OCI-LY1 (cell line): ENCODE data around the gene MGAT5B.

Experiments used
- EZH2 ChIP-seq: fragments of 200-600 bp; sonication (generic), shearing (Covaris generic); IDR thresholded peaks from 2 replicates; pipeline ENCODE4 v1.8.0; 2017; ENCODE audit warnings: borderline replicate concordance, mixed run types, mild to moderate bottlenecking, antibody characterized with exemption, low read length, moderate library complexity, mixed read lengths
- TF ChIP-seq, protein P1 (sequence below): fragments of 200-600 bp; sonication (generic), shearing (Covaris generic); IDR thresholded peaks from 2 replicates; pipeline ENCODE4 v1.5.1; 2017; ENCODE audit warnings: mild to moderate bottlenecking, antibody characterized with exemption, low read length, moderate library complexity, mixed read lengths

DNA sequence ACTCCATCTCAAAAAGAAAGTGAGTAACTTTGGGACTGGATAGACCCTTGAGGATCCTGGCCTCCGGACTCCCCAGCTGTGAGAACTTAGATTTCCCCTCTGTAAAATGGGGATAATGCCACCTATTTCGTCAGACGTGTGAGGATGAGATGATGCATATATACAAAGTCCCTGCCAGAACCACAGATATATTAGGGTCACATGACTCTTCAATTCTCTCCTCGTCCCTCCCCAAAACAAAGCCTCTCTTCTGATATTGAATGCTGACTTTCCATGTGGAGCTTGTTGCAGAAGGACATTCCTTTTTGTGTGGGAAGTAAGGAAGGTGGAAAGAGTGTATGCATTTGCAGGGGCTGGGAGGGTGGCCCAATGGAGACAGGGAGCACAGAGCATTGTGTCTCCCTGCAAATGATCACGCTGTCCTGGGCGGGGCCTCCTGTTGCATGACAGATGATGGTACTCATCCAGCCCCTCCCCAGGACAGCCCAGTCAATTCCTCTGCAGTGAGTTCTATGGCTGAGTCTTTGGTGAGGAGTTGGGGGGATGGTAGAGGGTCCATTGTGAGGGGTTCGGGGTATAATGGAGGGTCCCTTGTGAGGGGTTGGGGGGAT, 35.1 kb upstream of the MGAT5B start:
- TF ChIP-seq, protein P1, sequence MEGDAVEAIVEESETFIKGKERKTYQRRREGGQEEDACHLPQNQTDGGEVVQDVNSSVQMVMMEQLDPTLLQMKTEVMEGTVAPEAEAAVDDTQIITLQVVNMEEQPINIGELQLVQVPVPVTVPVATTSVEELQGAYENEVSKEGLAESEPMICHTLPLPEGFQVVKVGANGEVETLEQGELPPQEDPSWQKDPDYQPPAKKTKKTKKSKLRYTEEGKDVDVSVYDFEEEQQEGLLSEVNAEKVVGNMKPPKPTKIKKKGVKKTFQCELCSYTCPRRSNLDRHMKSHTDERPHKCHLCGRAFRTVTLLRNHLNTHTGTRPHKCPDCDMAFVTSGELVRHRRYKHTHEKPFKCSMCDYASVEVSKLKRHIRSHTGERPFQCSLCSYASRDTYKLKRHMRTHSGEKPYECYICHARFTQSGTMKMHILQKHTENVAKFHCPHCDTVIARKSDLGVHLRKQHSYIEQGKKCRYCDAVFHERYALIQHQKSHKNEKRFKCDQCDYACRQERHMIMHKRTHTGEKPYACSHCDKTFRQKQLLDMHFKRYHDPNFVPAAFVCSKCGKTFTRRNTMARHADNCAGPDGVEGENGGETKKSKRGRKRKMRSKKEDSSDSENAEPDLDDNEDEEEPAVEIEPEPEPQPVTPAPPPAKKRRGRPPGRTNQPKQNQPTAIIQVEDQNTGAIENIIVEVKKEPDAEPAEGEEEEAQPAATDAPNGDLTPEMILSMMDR, result no peak
- TF ChIP-seq EZH2, result no peak
